T-cell (primary cell): Measurements from ENCODE around the gene CAPRIN2. TPM values are rescaled to one million over a fixed set of nuclear protein-coding genes. Genes with fewer than 3 reads are reported as not detected.

Experiments used
- ATAC-seq, 4 experiments: fragments of 200-7000 bp in 3 of 4; fragments of 150-1000 bp in 1 of 4; cut with Tn5 transposase; replicated peaks in 1 of 4; 1 replicate in 3 of 4; 2 replicates in 1 of 4; pipeline ENCODE4 v1.10.0; 2021; ENCODE audit warnings: moderate library complexity in 3 of 4, mild to moderate bottlenecking in 2 of 4, moderate number of reproducible peaks in 1 of 4
- CTCF ChIA-PET, 2 donors: fragments of 300-600 bp; sonication (Branson Sonifier 250); formaldehyde crosslinking; loops; one replicate each; lab custom pipeline; 2022; ENCODE audit warnings: antibody characterized with exemption in 2 of 2; lab: Charles Lee
- POLR2A ChIA-PET, 2 donors: fragments of 300-600 bp; sonication (Branson Sonifier 250); formaldehyde crosslinking; loops; one replicate each; lab custom pipeline; 2022; ENCODE audit warnings: antibody characterized with exemption in 2 of 2; lab: Charles Lee
- DNase-seq, 35 experiments: peaks; one replicate each; pipeline versions ENCODE4 v3.0.0 to v3.0.0-alpha.2; 2013 to 2023
- H3K27ac ChIP-seq: one replicate; pipeline ENCODE4 v1.5.1; 2013; ENCODE audit warnings: low read length
- H3K27me3 ChIP-seq, 2 experiments: replicated peaks in 1 of 2; 1 replicate in 1 of 2; 2 replicates in 1 of 2; pipeline versions ENCODE4 v1.6.1 to v1.7.0; 2013; ENCODE audit warnings: low read length in 1 of 2, mixed read lengths in 1 of 2; ENCODE audit not compliant: control insufficient read depth in 2 of 2, insufficient read depth in 2 of 2; ENCODE audit errors: extremely low read depth in 1 of 2
- H3K36me3 ChIP-seq, 2 donors: 1 replicate in 1 of 2; 2 replicates in 1 of 2; pipeline versions ENCODE4 v1.6.1 to v1.7.0; 2013; ENCODE audit warnings: low read length in 1 of 2; ENCODE audit not compliant: control insufficient read depth in 2 of 2, insufficient read depth in 1 of 2; ENCODE audit errors: extremely low read depth in 1 of 2
- H3K4me1 ChIP-seq, 2 experiments: 1 replicate in 1 of 2; 2 replicates in 1 of 2; pipeline versions ENCODE4 v1.6.1 to v1.7.0; 2013; ENCODE audit warnings: low read length in 2 of 2, mixed read lengths in 1 of 2; ENCODE audit not compliant: insufficient read depth in 2 of 2, control insufficient read depth in 1 of 2; ENCODE audit errors: extremely low read depth in 1 of 2
- H3K4me3 ChIP-seq, 2 donors: 1 replicate in 1 of 2; 2 replicates in 1 of 2; pipeline versions ENCODE4 v1.5.1 to v1.7.0; 2013; ENCODE audit warnings: mild to moderate bottlenecking in 2 of 2, low read length in 1 of 2, moderate library complexity in 1 of 2; ENCODE audit not compliant: control insufficient read depth in 1 of 2; ENCODE audit errors: extremely low read depth in 1 of 2
- H3K9me3 ChIP-seq: 2 replicates; pipeline ENCODE4 v1.7.0; 2013
- H3K27ac Mint-ChIP-seq, 2 donors: one replicate each; pipeline ENCODE4 v1.8.0; 2020 to 2021; ENCODE audit warnings: mild to moderate bottlenecking in 2 of 2, mixed read lengths in 2 of 2
- H3K27me3 Mint-ChIP-seq, 2 donors: one replicate each; pipeline ENCODE4 v1.8.0; 2021 to 2022; ENCODE audit warnings: mixed read lengths in 2 of 2
- H3K36me3 Mint-ChIP-seq: one replicate; pipeline ENCODE4 v1.8.0; 2021; ENCODE audit warnings: mixed read lengths
- H3K4me1 Mint-ChIP-seq, 3 donors: one replicate each; pipeline ENCODE4 v1.8.0; 2020 to 2022; ENCODE audit warnings: mixed read lengths in 3 of 3, mild to moderate bottlenecking in 1 of 3
- H3K4me3 Mint-ChIP-seq, 3 donors: one replicate each; pipeline ENCODE4 v1.8.0; 2020 to 2022; ENCODE audit warnings: mild to moderate bottlenecking in 3 of 3, mixed read lengths in 3 of 3, moderate library complexity in 3 of 3
- H3K9me3 Mint-ChIP-seq, 3 donors: one replicate each; pipeline ENCODE4 v1.8.0; 2020 to 2022; ENCODE audit warnings: mixed read lengths in 3 of 3
- WGBS: methylation state at CpG from one replicate; pipeline ENCODE4 v1.1.5; 2013; ENCODE audit warnings: missing lambda C conversion rate; ENCODE audit not compliant: insufficient coverage; 5-methylcytosine and 5-hydroxymethylcytosine counted together
- total RNA-seq, 35 experiments: library from RNA in 6 of 35; stranded (reverse) in 6 of 35; fragments of 120-200 nt in 1 of 35; gene quantifications; one replicate each; pipeline versions ENCODE4 v1.2.1 to v1.2.4 and lab custom pipeline; 2013 to 2026

Gene CAPRIN2
- total RNA-seq, 5 donors from 2014 or later (not counting 1 experiment from before 2014, with no cell fraction given) = 26.3 to 38.9 (median 33.3) TPM

- no peaks in the 10 kb centered on the region for H3K36me3 Mint-ChIP-seq
- CTCF ChIA-PET = interaction anchor here in 1 of 2 donors (0.7 kb wide), 1 partner anchor 1614 kb away, joined by 4 read pairs; no protein-coding TSS in a partner anchor
- Histone ChIP-seq H3K4me3 (no peak overlapping the region), H3K27ac (no peak overlapping the region), H3K9me3 (no peaks in the 10 kb centered on the region), H3K27me3 (no peaks in the 10 kb centered on the region), H3K4me1 (peaks cover 0 to 7% of the 10 kb centered on the region in 2 experiments), H3K36me3 (no peaks in the 10 kb centered on the region)
- POLR2A ChIA-PET = interaction anchor here in 1 of 2 donors (0.5 to 0.6 kb wide), 2 partner anchors 10 to 25 kb away, joined by 3 read pairs; no protein-coding TSS in a partner anchor
- no peaks in the 10 kb centered on the region for H3K9me3 Mint-ChIP-seq
- H3K27ac Mint-ChIP-seq = no peak overlapping the region
- H3K4me3 Mint-ChIP-seq = no peak overlapping the region
- H3K4me1 Mint-ChIP-seq = peaks cover 2 to 5% (median 5%) of the 10 kb centered on the region in 3 donors
- no peaks in the 10 kb centered on the region for H3K27me3 Mint-ChIP-seq
- DNase-seq = no peak
- no peak for ATAC-seq
Observed at GRCh38 chr12:30701056-30701455, 53.7 kb downstream of the CAPRIN2 start.

GRCh38 chr12:30700216-30700900 lies 54.4 kb downstream of the CAPRIN2 start:
- ATAC-seq (no peak), DNase-seq (no peak)
- ChIA-PET POLR2A (interaction anchor here (0.5 to 0.6 kb wide), 2 partner anchors 18 to 25 kb away, joined by 3 read pairs; no protein-coding TSS in a partner anchor), CTCF (no interaction called here)
- Histone ChIP-seq H3K27ac (no peak overlapping the region), H3K27me3 (no peaks in the 10 kb centered on the region), H3K4me1 (peaks cover 0 to 8% of the 10 kb centered on the region in 2 experiments), H3K9me3 (no peaks in the 10 kb centered on the region), H3K36me3 (no peaks in the 10 kb centered on the region), H3K4me3 (no peak overlapping the region)
- Mint-ChIP-seq H3K27ac (no peak overlapping the region), H3K4me3 (no peak overlapping the region), H3K36me3 (no peaks in the 10 kb centered on the region), H3K9me3 (no peaks in the 10 kb centered on the region), H3K27me3 (no peaks in the 10 kb centered on the region), H3K4me1 (peaks cover 5 to 10% (median 9%) of the 10 kb centered on the region in 3 donors)
- 100% methylated on average over 1 of the region's 6 CpGs for WGBS

- POLR2A ChIA-PET = no interaction called here
- ATAC-seq (no peak), DNase-seq (no peak)
- Mint-ChIP-seq H3K27me3 (no peaks in the 10 kb centered on the region), H3K9me3 (no peaks in the 10 kb centered on the region), H3K4me1 (peaks cover 22 to 28% (median 27%) of the 10 kb centered on the region in 3 donors), H3K27ac (no peak overlapping the region), H3K4me3 (no peak overlapping the region), H3K36me3 (no peaks in the 10 kb centered on the region)
- Histone ChIP-seq H3K9me3 (no peaks in the 10 kb centered on the region), H3K27me3 (no peaks in the 10 kb centered on the region), H3K27ac (no peak overlapping the region), H3K4me1 (peaks cover 13 to 21% of the 10 kb centered on the region in 2 experiments), H3K36me3 (no peaks in the 10 kb centered on the region), H3K4me3 (no peak overlapping the region)
- 80% methylated on average over 1 of the region's 12 CpGs for WGBS
- CTCF ChIA-PET = no interaction called here
Observed at GRCh38 chr12:30698346-30698745, 56.4 kb downstream of the CAPRIN2 start.

GRCh38 chr12:30696943-30697342 lies 57.8 kb downstream of the CAPRIN2 start:
- Mint-ChIP-seq H3K36me3 (no peaks in the 10 kb centered on the region), H3K9me3 (no peaks in the 10 kb centered on the region), H3K27me3 (no peaks in the 10 kb centered on the region), H3K4me3 (peak overlapping the region in 1 of 3 donors; percentile 5), H3K27ac (no peak overlapping the region), H3K4me1 (peaks cover 36 to 40% (median 37%) of the 10 kb centered on the region in 3 donors)
- Histone ChIP-seq H3K4me1 (peaks cover 17 to 21% of the 10 kb centered on the region in 2 experiments), H3K27ac (no peak overlapping the region), H3K27me3 (no peaks in the 10 kb centered on the region), H3K36me3 (no peaks in the 10 kb centered on the region), H3K4me3 (no peak overlapping the region), H3K9me3 (no peaks in the 10 kb centered on the region)
- CTCF ChIA-PET = no interaction called here
- ATAC-seq = no peak
- POLR2A ChIA-PET = no interaction called here
- DNase-seq = no peak
- WGBS = no CpG with 5 or more reads among the region's 7 CpGs

DNA sequence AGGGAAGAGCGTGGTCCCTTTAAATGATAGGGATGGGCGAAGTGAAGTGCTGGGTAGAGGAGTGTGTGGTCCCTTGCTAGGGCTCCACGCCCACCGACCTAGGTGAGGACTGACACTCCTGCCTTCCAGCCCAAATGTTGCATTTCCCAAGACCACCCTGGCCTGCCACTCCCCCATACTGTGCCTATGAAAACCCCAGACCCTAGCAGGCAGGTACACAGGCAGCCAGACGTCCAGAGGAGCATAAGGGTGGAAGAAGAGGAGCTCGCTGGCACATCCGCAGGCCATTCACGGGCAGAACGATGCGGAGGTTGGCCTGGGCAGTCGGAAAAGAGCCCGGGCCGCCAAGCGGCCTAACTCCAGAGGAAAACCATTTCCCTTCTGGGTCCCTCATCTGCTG lies 58.3 kb downstream of the CAPRIN2 start:
- H3K27me3 Mint-ChIP-seq = no peaks in the 10 kb centered on the region
- H3K4me3 ChIP-seq = peak overlapping the region in 1 of 2 donors; percentile 88
- no peaks in the 10 kb centered on the region for H3K27me3 ChIP-seq
- H3K9me3 ChIP-seq = no peaks in the 10 kb centered on the region
- ATAC-seq = no peak
- no peaks in the 10 kb centered on the region for H3K9me3 Mint-ChIP-seq
- no peak overlapping the region for H3K27ac ChIP-seq
- peaks cover 39 to 43% (median 41%) of the 10 kb centered on the region in 3 donors for H3K4me1 Mint-ChIP-seq
- peaks cover 17 to 21% of the 10 kb centered on the region in 2 experiments for H3K4me1 ChIP-seq
- ChIA-PET POLR2A (interaction anchor here in 1 of 2 donors (0.5 kb wide), 1 partner anchor 629 kb away, joined by 5 read pairs; the partner anchor contains the start of gene SINHCAF), CTCF (no interaction called here)
- no peak for DNase-seq
- no peaks in the 10 kb centered on the region for H3K36me3 Mint-ChIP-seq
- H3K4me3 Mint-ChIP-seq = peak overlapping the region; percentile 95 to 97 (median 96)
- 93% methylated on average over 8 of the region's 14 CpGs for WGBS
- no peaks in the 10 kb centered on the region for H3K36me3 ChIP-seq
- H3K27ac Mint-ChIP-seq = peak overlapping the region in 1 of 2 donors; percentile 93

- no peaks in the 10 kb centered on the region for H3K27me3 ChIP-seq
- POLR2A ChIA-PET = interaction anchor here (0.5 to 0.7 kb wide), 3 partner anchors 9 to 630 kb away, joined by 4 to 9 read pairs (median 5); partner anchors contain the start of gene SINHCAF (in 1 of the 2)
- DNase-seq (no peak), ATAC-seq (no peak)
- H3K4me3 ChIP-seq = peak overlapping the region; percentile 88 to 92
- WGBS = 25% methylated on average over 2 of the region's 6 CpGs
- H3K27ac ChIP-seq = peak overlapping the region; percentile 61
- H3K4me1 ChIP-seq = peaks cover 17 to 21% of the 10 kb centered on the region in 2 experiments
- Mint-ChIP-seq H3K4me1 (peaks cover 43 to 47% (median 46%) of the 10 kb centered on the region in 3 donors), H3K4me3 (peak overlapping the region; percentile 95 to 97 (median 96)), H3K9me3 (no peaks in the 10 kb centered on the region), H3K27me3 (no peaks in the 10 kb centered on the region), H3K27ac (peak overlapping the region; percentile 87 to 93), H3K36me3 (no peaks in the 10 kb centered on the region)
- no peaks in the 10 kb centered on the region for H3K9me3 ChIP-seq
- CTCF ChIA-PET = interaction anchor here (0.6 to 2.3 kb wide), 6 partner anchors 9 to 59 kb away, joined by 3 to 12 read pairs (median 4); partner anchors contain the start of gene CAPRIN2 (in 1 of the 2)
- H3K36me3 ChIP-seq = no peaks in the 10 kb centered on the region
Observed at GRCh38 chr12:30696103-30696408, 58.7 kb downstream of the CAPRIN2 start.
